A549 (cell line): ENCODE data around the gene AFF3. TPM values are rescaled to one million over a fixed set of nuclear protein-coding genes. Genes with fewer than 3 reads are reported as not detected.

Source experiments
- ATAC-seq, 2 experiments: fragments of 200-7000 bp in 1 of 2; fragments of >200 bp in 1 of 2; cut with Nextera tagmentation in 1 of 2; cut with Tn5 transposase in 1 of 2; 3 replicates each; pipeline versions ENCODE4 v1.8.0 to v1.9.1; 2018 to 2020; ENCODE audit warnings: mild to moderate bottlenecking in 1 of 2, moderate library complexity in 1 of 2
- CTCF ChIA-PET: fragments of 300-600 bp; sonication (Branson Sonifier 250); formaldehyde crosslinking; extraction: SDS; loops from one replicate; lab custom pipeline; 2021; ENCODE audit warnings: antibody characterized with exemption, inconsistent platforms; lab: Yijun Ruan, JAX
- POLR2A ChIA-PET: fragments of 350-600 bp; formaldehyde crosslinking; extraction: SDS; loops from one replicate; lab custom pipeline; 2021; ENCODE audit warnings: antibody characterized with exemption, inconsistent platforms; lab: Yijun Ruan, JAX
- DNase-seq, 2 experiments: peaks; one replicate each; pipeline versions ENCODE4 v3.0.0 to v3.0.0-alpha.2; 2011 to 2016; ENCODE audit warnings: low read depth in 1 of 2, low spot score in 1 of 2
- FAIRE-seq: peaks from 2 replicates; lab custom pipeline; 2011; peaks lifted over from hg19 to GRCh38; lab: Jason Lieb, UNC
- H3K27ac ChIP-seq, 2 experiments: fragments of >200 bp; sonication (Bioruptor Twin); formaldehyde crosslinking; 3 replicates each; pipeline ENCODE4 v1.5.1; 2016 to 2017
- H3K4me1 ChIP-seq: fragments of >200 bp; sonication (Bioruptor Twin); formaldehyde crosslinking; 3 replicates; pipeline ENCODE4 v1.6.1; 2016
- H3K4me2 ChIP-seq: fragments of >200 bp; sonication (Bioruptor Twin); formaldehyde crosslinking; 3 replicates; pipeline ENCODE4 v1.6.1; 2016
- H3K4me3 ChIP-seq: fragments of >200 bp; sonication (Bioruptor Twin); formaldehyde crosslinking; 3 replicates; pipeline ENCODE4 v1.5.1; 2016
- H3K9me3 ChIP-seq: fragments of >200 bp; sonication (Bioruptor Twin); formaldehyde crosslinking; 3 replicates; pipeline ENCODE4 v1.6.1; 2016
- CEBPB ChIP-seq, 2 experiments: fragments of >200 bp in 1 of 2; sonication (Bioruptor Twin) in 1 of 2; formaldehyde crosslinking in 1 of 2; IDR thresholded peaks; 2 replicates each; pipeline ENCODE4 v1.6.1; 2012 to 2016
- CHD2 ChIP-seq: fragments of 150-350 bp; IDR thresholded peaks from 2 replicates; pipeline ENCODE4 v1.6.1; 2014; ENCODE audit warnings: low read length; ENCODE audit not compliant: partially characterized antibody
- CTCF ChIP-seq: fragments of >200 bp; sonication (Bioruptor Twin); formaldehyde crosslinking; IDR thresholded peaks from 3 replicates; pipeline ENCODE4 v1.5.1; 2016
- EHF ChIP-seq: fragments of 250-450 bp; sonication (Bioruptor Pico); IDR thresholded peaks from 2 replicates; pipeline ENCODE4 v1.5.0; 2020; ENCODE audit warnings: mild to moderate bottlenecking
- FOSB ChIP-seq: fragments of 250-450 bp; sonication (Bioruptor Pico); IDR thresholded peaks from 2 replicates; pipeline ENCODE4 v1.5.0; 2020; ENCODE audit warnings: mild to moderate bottlenecking, moderate library complexity
- FOSL2 ChIP-seq, 2 experiments: fragments of 450-650 bp in 1 of 2; fragments of >200 bp in 1 of 2; sonication (Bioruptor Twin) in 1 of 2; formaldehyde crosslinking; IDR thresholded peaks; 2 replicates each; pipeline versions ENCODE4 v1.5.0 to v1.6.1; 2016 to 2020; ENCODE audit warnings: mild to moderate bottlenecking in 1 of 2, moderate library complexity in 1 of 2
- HES2 ChIP-seq: fragments of >200 bp; sonication (Bioruptor Twin); formaldehyde crosslinking; IDR thresholded peaks from 2 replicates; pipeline ENCODE4 v1.6.1; 2016
- HOXA7 ChIP-seq: fragments of 250-450 bp; sonication (Bioruptor Pico); IDR thresholded peaks from 2 replicates; pipeline ENCODE4 v1.5.0; 2020; ENCODE audit warnings: mild to moderate bottlenecking, moderate library complexity
- HOXB13 ChIP-seq: fragments of 250-450 bp; sonication (Bioruptor Pico); IDR thresholded peaks from 2 replicates; pipeline ENCODE4 v1.5.0; 2020; ENCODE audit warnings: low read depth, mild to moderate bottlenecking, moderate library complexity
- HOXB5 ChIP-seq: fragments of 250-450 bp; sonication (Bioruptor Pico); IDR thresholded peaks from 2 replicates; pipeline ENCODE4 v1.5.0; 2020; ENCODE audit warnings: mild to moderate bottlenecking, moderate library complexity
- JUN ChIP-seq, 2 experiments: fragments of >200 bp; sonication (Bioruptor Twin); formaldehyde crosslinking; IDR thresholded peaks; 2 replicates in 1 of 2; 3 replicates in 1 of 2; pipeline ENCODE4 v1.6.1; 2016 to 2017
- KDM1A ChIP-seq: fragments of 200-600 bp; sonication (generic); IDR thresholded peaks from 2 replicates; pipeline ENCODE4 v1.6.1; 2016; ENCODE audit warnings: low read depth, mild to moderate bottlenecking
- KDM5A ChIP-seq: fragments of 200-600 bp; sonication (generic); IDR thresholded peaks from 2 replicates; pipeline ENCODE4 v1.6.1; 2016; ENCODE audit warnings: antibody characterized with exemption, mild to moderate bottlenecking
- MAFK ChIP-seq: fragments of 450-650 bp; IDR thresholded peaks from 2 replicates; pipeline ENCODE4 v1.6.1; 2014; ENCODE audit not compliant: partially characterized antibody
- MAZ ChIP-seq: fragments of 150-350 bp; IDR thresholded peaks from 2 replicates; pipeline ENCODE4 v1.6.1; 2014; ENCODE audit warnings: antibody characterized with exemption, low read depth, low read length, borderline replicate concordance
- MYC ChIP-seq: IDR thresholded peaks from 2 replicates; pipeline ENCODE4 v1.6.1; 2012; ENCODE audit warnings: mild to moderate bottlenecking, inconsistent platforms, low read length, improper control_type of control experiment, borderline replicate concordance
- NR3C1 ChIP-seq: fragments of >200 bp; sonication (Bioruptor Twin); formaldehyde crosslinking; IDR thresholded peaks from 3 replicates; pipeline ENCODE4 v1.6.1; 2017
- POLR2A ChIP-seq: IDR thresholded peaks from 2 replicates; pipeline ENCODE4 v1.6.1; 2012; ENCODE audit warnings: mild to moderate bottlenecking, low read length
- RAD21 ChIP-seq, 2 experiments: fragments of >200 bp in 1 of 2; sonication (Bioruptor Twin) in 1 of 2; formaldehyde crosslinking in 1 of 2; IDR thresholded peaks in 1 of 2; conservative IDR thresholded peaks in 1 of 2; 2 replicates in 1 of 2; 3 replicates in 1 of 2; pipeline ENCODE4 v1.6.1; 2012 to 2018; ENCODE audit warnings: inconsistent platforms in 1 of 2
- RARB ChIP-seq: fragments of 250-450 bp; sonication (Bioruptor Pico); IDR thresholded peaks from 2 replicates; pipeline ENCODE4 v1.8.0; 2021; ENCODE audit warnings: mild to moderate bottlenecking, moderate library complexity
- RCOR1 ChIP-seq: fragments of 150-350 bp; IDR thresholded peaks from 2 replicates; pipeline ENCODE4 v1.6.1; 2014; ENCODE audit warnings: antibody characterized with exemption, low read length, low read depth
- REST ChIP-seq: fragments of 200-600 bp; sonication (generic); IDR thresholded peaks from 2 replicates; pipeline ENCODE4 v1.6.1; 2016; ENCODE audit warnings: antibody characterized with exemption, mild to moderate bottlenecking, moderate library complexity
- RNF2 ChIP-seq: fragments of 200-600 bp; sonication (generic); IDR thresholded peaks from 2 replicates; pipeline ENCODE4 v1.6.1; 2016; ENCODE audit warnings: low read depth, mild to moderate bottlenecking, antibody characterized with exemption, moderate library complexity, borderline replicate concordance
- SMC3 ChIP-seq: fragments of >200 bp; sonication (Bioruptor Twin); formaldehyde crosslinking; IDR thresholded peaks from 3 replicates; pipeline ENCODE4 v1.6.1; 2018; ENCODE audit warnings: inconsistent platforms
- SREBF2 ChIP-seq: fragments of 450-650 bp; IDR thresholded peaks from 2 replicates; pipeline ENCODE4 v1.6.1; 2014; ENCODE audit warnings: mild to moderate bottlenecking, moderate library complexity
- TP53 ChIP-seq: fragments of 250-450 bp; sonication (Bioruptor Pico); IDR thresholded peaks from 2 replicates; pipeline ENCODE4 v1.5.0; 2021; ENCODE audit warnings: mild to moderate bottlenecking, moderate library complexity
- ZFP36 ChIP-seq: fragments of 450-650 bp; IDR thresholded peaks from 2 replicates; pipeline ENCODE4 v1.6.1; 2014; ENCODE audit warnings: borderline replicate concordance; ENCODE audit not compliant: partially characterized antibody
- ZSCAN20 ChIP-seq: fragments of 250-450 bp; sonication (Bioruptor Pico); IDR thresholded peaks from 2 replicates; pipeline ENCODE4 v1.8.0; 2022; ENCODE audit warnings: mild to moderate bottlenecking, moderate library complexity
- WGBS: methylation state at CpG from one replicate; pipeline ENCODE4 v1.1.6; 2017; ENCODE audit errors: missing lambda C conversion rate; 5-methylcytosine and 5-hydroxymethylcytosine counted together
- polyA plus RNA-seq, 4 experiments: library from polyadenylated mRNA; depleted of rRNA in 3 of 4; stranded (reverse); fragments of >200 nt; fragmentation: RNase III in 1 of 4; extraction: RNeasy Plus Mini Kit Qiagen cat#74134 plus additional on column Dnase treatment in 1 of 4; gene quantifications; 2 replicates in 3 of 4; 3 replicates in 1 of 4; pipeline ENCODE4 v1.2.3, GENCODE V29; 2011 to 2017
- TF ChIP-seq, protein P1 (sequence below): IDR thresholded peaks from 2 replicates; pipeline ENCODE4 v1.6.1; 2012
- TF ChIP-seq, protein P2 (sequence below): fragments of >200 bp; sonication (Bioruptor Twin); formaldehyde crosslinking; IDR thresholded peaks from 3 replicates; pipeline ENCODE4 v1.6.1; 2016

AFF3 gene
- polyA plus RNA-seq, 2 of the 4 experiments (the other 2 are of a cell fraction), result not detected

DNA sequence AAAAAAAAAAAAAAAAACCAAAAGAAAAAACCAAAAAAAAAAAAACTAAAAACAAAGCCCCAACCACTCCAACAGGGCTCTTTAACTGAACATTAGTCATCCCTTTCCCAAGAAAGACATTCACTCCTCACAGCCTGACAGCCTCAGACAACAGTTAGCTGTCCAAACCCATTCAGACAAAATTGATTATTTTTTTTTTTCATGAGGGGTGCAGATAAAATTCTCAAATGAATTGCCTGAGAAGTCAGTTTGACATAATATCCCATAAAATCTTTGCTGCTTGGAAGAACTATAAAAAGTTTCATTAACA lies 446.5 kb downstream of the AFF3 start:
- no peak for DNase-seq
- FAIRE-seq, result no peak
- H3K9me3 ChIP-seq, result no peaks in the 10 kb centered on the region
- H3K4me3 ChIP-seq, result no peak overlapping the region
- TF ChIP-seq MAFK (no peak), MYC (no peak), CHD2 (no peak), CEBPB (IDR thresholded peaks at IDR 0.05) (no peak), HOXB13 (CRISPR knock-in tag) (no peak), NR3C1 (no peak), ZSCAN20 (CRISPR knock-in tag) (no peak), TP53 (CRISPR knock-in tag) (no peak), HOXB5 (CRISPR knock-in tag) (no peak), HES2 (no peak), ZFP36 (no peak)
- TF ChIP-seq, protein P1, sequence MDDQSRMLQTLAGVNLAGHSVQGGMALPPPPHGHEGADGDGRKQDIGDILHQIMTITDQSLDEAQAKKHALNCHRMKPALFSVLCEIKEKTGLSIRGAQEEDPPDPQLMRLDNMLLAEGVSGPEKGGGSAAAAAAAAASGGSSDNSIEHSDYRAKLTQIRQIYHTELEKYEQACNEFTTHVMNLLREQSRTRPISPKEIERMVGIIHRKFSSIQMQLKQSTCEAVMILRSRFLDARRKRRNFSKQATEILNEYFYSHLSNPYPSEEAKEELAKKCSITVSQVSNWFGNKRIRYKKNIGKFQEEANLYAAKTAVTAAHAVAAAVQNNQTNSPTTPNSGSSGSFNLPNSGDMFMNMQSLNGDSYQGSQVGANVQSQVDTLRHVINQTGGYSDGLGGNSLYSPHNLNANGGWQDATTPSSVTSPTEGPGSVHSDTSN, result no peak
- TF ChIP-seq, protein P2, sequence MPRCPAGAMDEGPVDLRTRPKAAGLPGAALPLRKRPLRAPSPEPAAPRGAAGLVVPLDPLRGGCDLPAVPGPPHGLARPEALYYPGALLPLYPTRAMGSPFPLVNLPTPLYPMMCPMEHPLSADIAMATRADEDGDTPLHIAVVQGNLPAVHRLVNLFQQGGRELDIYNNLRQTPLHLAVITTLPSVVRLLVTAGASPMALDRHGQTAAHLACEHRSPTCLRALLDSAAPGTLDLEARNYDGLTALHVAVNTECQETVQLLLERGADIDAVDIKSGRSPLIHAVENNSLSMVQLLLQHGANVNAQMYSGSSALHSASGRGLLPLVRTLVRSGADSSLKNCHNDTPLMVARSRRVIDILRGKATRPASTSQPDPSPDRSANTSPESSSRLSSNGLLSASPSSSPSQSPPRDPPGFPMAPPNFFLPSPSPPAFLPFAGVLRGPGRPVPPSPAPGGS, result no peak
- H3K27ac ChIP-seq, result no peak overlapping the region
- no peak for ATAC-seq
- H3K4me2 ChIP-seq, result no peak overlapping the region
- CTCF ChIA-PET, result no interaction called here
- POLR2A ChIA-PET, result no interaction called here
- no peaks in the 10 kb centered on the region for H3K4me1 ChIP-seq

- no peak overlapping the region for H3K27ac ChIP-seq
- no peak for FAIRE-seq
- no peak for DNase-seq
- H3K4me3 ChIP-seq, result no peak overlapping the region
- H3K9me3 ChIP-seq, result no peaks in the 10 kb centered on the region
- H3K4me2 ChIP-seq, result no peak overlapping the region
- TF ChIP-seq HOXA7 (CRISPR knock-in tag) (no peak), SMC3 (no peak), EHF (CRISPR knock-in tag) (no peak), POLR2A (no peak), RAD21 (conservative IDR thresholded peaks at IDR 0.05 in 1 of 2, IDR thresholded peaks at IDR 0.05 in 1 of 2) (no peak), CTCF (no peak), TP53 (CRISPR knock-in tag) (no peak), FOSL2 (IDR thresholded peaks at IDR 0.05) (no peak), FOSL2 (CRISPR knock-in tag; IDR thresholded peaks at IDR 0.05) (no peak), NR3C1 (no peak), CEBPB (IDR thresholded peaks at IDR 0.05) (no peak), FOSB (CRISPR knock-in tag) (no peak), KDM1A (no peak), JUN (IDR thresholded peaks at IDR 0.05) (no peak), RARB (no peak), RCOR1 (no peak), KDM5A (no peak), MAZ (no peak), SREBF2 (no peak), REST (no peak), RNF2 (no peak)
- ChIA-PET CTCF (no interaction called here), POLR2A (interaction anchor here (0.5 kb wide), 1 partner anchor 1241 kb away, joined by 7 read pairs; no protein-coding TSS in a partner anchor)
- 38% methylated on average over 11 of the region's 11 CpGs for WGBS
- no peaks in the 10 kb centered on the region for H3K4me1 ChIP-seq
- ATAC-seq, result no peak
These were observed 447.1 kb downstream of the AFF3 start for GRCh38 chr2:99695130-99695943.
